ENCODE results near the gene C19orf67.

Gene C19orf67

DNA sequence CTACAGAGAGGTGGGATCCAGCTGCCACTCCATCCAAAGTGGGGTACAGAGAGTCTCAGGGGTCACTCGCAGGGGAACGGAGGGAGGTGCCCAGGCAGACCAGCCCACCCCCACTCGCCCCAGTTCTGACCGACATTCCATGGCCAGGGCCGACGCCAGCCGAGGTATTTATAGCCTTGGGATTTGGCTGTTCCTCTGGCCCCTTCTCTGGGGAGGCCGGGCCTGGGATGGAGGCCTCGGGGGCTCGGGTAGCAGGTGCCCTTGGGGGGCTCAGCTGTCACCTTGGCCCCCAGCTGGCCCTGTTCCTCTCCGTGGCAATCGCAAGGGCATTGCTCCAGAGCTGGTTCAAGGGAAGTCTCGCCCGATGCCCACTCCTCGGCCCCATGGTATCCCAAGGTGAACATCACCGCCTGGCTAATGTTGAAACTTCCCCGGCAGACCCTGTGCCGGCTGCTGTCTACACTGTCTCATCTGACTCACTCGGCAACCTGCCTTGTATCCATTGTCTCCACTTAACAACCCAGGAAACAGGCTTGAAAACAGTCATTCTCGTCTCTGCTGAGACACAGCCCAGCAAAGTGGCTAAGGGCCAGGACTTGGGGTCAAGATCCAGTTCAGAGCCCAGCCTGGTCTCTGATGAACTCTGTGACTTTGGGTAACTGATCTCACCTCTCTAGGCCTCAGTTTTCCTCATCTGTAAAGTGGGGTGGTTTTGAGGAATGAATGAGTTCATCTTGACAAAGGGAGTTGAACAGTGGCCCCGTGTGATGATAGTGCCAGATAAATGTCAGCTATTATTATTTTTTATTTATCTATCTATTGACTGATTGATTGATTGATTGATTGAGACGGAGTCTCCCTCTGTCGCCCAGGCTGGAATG, 22.2 kb upstream of the C19orf67 start:
- no peak for FAIRE-seq

GRCh38 chr19:14106840-14107239, 21.3 kb upstream of the C19orf67 start:
- FAIRE-seq = no peak

DNA sequence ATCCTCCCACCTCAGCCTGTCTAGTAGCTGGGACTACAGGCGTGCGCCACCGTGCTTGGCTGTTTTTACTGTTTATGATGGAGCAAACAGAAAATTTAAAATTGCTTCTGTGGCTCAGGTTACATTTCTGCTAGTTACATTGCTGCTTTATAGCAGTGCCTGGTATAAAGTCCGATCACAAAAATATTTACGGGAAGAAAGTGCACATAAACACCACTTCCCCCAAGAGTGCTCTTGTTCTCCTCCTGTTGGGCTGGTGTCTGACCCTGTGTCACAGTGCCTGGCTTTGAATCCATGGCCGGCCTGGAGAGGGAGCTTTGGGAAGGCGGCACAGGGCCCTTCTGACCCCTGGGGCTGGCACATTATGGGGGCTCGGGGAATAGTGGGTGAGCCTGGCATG, 20.1 kb upstream of the C19orf67 start:
- no peak for FAIRE-seq

- no peak for FAIRE-seq
These were observed 17.7 kb upstream of the C19orf67 start for GRCh38 chr19:14103310-14103709.

- FAIRE-seq = no peak
These were observed 17.2 kb upstream of the C19orf67 start for GRCh38 chr19:14102756-14103155.

- FAIRE-seq = no peak
These were observed 16.6 kb upstream of the C19orf67 start for GRCh38 chr19:14102102-14102696.

GRCh38 chr19:14101003-14101545, 15.5 kb upstream of the C19orf67 start:
- no peak for FAIRE-seq

- no peak for FAIRE-seq
These were observed 12.1 kb upstream of the C19orf67 start for GRCh38 chr19:14097532-14098151.

DNA sequence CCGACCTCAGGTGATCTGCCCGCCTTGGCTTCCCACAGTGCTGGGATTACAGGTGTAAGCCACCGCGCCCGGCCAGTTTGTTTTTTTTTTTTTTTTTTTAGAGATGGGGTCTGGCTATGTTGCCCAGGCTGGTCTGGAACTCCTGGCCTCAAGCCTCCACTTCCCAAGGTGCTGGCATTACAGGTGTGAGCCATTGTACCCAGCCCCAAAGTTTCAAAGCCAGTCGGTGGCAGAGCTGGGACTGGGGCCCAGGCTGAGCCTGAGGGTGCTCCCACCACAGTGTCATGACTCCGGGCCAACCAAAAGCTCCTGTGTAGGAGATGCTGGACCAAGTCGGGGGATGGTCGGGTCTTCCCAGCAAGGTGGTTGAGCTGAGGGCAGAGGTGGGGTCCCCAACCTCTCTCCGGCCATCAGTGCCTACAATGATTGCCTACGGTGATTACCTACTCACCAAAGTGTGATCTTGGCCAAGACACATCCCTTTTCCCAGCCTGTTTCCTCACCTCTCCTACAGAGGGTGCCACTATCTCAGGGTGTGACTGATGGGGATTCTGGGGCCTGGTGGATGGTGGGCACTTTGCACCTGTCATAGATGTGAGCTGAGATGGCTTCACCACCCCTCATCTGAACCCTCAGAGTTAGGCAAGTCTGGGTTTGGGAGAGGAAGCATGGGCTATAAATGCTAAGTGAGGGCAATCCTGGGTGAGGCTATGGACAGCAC, 10.8 kb upstream of the C19orf67 start:
- no peak for FAIRE-seq

GRCh38 chr19:14094854-14095253, 9.3 kb upstream of the C19orf67 start:
- FAIRE-seq = no peak

DNA sequence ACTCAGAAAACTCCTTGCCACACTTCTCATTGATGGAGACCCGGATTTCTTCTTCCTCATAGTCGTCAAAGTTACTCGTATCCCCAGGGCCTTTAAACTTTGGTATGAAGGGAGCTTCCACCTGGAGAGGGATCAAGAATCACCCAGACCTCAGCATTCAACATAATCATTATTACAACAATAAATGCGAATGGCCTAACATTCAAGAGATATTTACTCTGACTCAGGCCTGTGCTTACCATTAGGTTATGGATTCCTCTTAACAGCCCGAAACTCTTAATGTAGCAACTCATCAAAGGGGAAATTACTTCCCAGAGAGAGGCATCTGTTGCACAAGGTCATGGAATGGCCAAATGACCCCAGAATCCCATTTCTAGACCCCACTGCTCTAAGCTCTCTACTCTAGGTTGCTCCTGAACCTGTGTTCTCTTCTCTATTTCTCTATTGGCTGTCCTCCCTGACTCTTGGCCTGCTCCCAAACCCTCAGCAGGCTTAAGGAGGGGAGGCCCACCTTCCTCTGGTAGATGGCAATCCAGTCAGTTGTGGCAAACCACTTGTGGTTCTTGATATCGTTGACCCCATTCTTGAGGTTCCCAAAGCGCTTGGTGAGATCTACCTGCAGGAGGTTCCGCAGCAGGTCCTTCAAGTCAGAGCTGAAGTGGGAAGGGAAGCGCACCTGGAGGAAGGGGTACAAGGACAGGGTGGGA, 7.7 kb upstream of the C19orf67 start:
- FAIRE-seq = no peak

GRCh38 chr19:14091813-14092462, 6.4 kb upstream of the C19orf67 start:
- no peak for FAIRE-seq

GRCh38 chr19:14091081-14091812, 5.7 kb upstream of the C19orf67 start:
- no peak for FAIRE-seq

DNA sequence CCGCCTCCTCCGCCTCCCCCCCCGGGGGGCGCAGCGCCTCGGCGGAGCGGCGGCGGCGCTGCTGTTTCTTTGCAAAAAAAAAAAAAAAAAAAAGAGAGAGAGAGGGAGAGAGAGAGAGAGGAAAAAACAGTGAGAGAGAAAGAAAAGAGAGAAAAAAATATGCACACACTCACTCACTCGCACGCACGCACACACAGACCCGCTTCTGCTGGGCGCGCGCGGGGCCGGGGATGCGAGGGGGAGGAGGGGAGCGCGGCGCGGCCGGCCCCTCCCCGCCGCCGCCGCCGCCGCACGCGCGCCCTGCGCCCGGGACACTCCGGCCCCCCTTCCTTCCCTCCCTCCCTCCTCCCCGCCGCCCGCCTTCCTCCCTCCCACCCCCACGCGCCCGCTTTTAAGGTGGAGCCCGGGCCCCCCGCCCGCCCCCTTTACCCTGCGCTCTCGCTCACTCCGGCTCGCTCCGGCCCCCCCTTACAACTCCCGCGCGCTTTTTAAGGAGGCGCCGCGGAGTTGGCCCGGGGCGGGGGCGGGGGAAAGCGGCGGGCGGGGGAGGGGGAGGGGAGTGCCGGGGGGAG, 5.0 kb upstream of the C19orf67 start, which contains the start of gene SAMD1:
Gene SAMD1, minus strand, starts transcription at position 243 of the 572 bp plus-strand sequence.
- no peak for FAIRE-seq

GRCh38 chr19:14089662-14090508, 4.3 kb upstream of the C19orf67 start:
- FAIRE-seq = no peak

DNA sequence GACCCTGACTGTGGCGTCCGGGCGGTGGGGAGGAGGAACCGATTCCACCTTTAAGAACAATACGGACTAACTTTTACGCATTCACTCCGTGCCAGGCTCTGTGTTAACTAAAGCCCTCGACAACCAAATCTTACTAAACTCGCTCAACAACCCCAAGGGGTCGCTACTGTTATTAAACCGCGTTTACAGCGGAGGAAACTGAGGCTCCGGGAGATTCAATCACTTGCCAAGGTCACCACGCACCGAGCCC, 3.8 kb upstream of the C19orf67 start:
- no peak for FAIRE-seq

DNA sequence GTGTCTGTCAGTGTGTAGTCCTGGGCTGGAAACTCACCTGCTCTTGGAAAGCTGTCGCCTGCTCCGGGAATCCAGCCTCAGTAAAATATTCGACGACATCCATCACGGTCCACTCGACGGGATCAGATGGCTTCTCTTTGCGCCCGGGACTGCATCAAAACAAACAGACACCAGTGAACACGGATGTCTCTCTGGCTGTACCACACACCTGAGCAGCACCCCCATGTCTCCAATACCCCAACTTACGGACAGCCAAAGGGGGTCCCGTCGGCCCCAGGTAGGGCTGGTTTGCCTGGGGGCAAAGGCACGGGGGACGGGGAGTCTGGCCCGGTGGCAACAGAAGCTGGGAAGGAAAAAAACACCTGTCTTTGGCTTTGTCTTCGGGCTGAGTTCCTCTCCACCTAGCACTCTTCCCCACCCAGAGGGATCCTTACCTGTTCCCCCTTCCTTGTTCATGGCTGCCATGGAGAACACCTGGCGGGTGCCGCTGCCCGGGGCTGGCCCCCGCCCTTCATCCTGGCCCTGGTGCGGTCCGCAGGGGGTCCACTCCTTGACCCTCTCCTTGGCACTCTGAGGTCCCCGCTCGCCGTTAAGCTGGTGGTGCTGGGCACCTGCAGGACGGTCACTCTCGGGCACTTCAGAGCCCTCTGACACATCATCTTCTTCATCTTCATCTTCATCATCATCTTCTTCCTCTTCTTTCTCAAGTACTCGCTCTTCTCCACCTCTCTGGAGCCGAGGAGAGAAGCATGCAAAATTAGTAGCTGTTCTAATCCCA, 3.2 kb upstream of the C19orf67 start:
- no peak for FAIRE-seq

- FAIRE-seq = no peak
These were observed 515 bp upstream of the C19orf67 start for GRCh38 chr19:14086098-14086497.

GRCh38 chr19:14082675-14082960, 3.0 kb downstream of the C19orf67 start:
- no peak for FAIRE-seq

Data from TTC549 (cell line).